HL-60 (cell line): ENCODE data around the gene TACR1.
"Not testable (repeated sequence)": the region's sequence is repeated elsewhere in the genome, so short reads cannot be mapped to it uniquely, and the experiment has no call there.

Experiments used
- DNase-seq, 2 experiments: peaks; one replicate each; pipeline ENCODE4 v3.0.0-alpha.2; 2010 to 2020; ENCODE audit warnings: low read depth in 1 of 2, low spot score in 1 of 2
- H3K27ac ChIP-seq: fragments of 250-450 bp; sonication (Bioruptor Pico); replicated peaks from 2 replicates; pipeline ENCODE4 v1.5.1; 2020; ENCODE audit warnings: mild to moderate bottlenecking, moderate library complexity
- H3K27me3 ChIP-seq: fragments of 250-450 bp; sonication (Bioruptor Pico); 2 replicates; pipeline ENCODE4 v1.5.1; 2021; ENCODE audit warnings: mild to moderate bottlenecking, moderate library complexity; ENCODE audit not compliant: insufficient read depth, poor library complexity, severe bottlenecking
- H3K4me3 ChIP-seq: replicated peaks from 2 replicates; pipeline ENCODE4 v1.5.1; 2011; ENCODE audit warnings: mild to moderate bottlenecking, control low read depth, low read length; ENCODE audit not compliant: insufficient read depth
- GABPA ChIP-seq: IDR thresholded peaks from 2 replicates; pipeline ENCODE4 v1.6.1; 2012; ENCODE audit warnings: low read depth
- POLR2AphosphoS5 ChIP-seq: IDR thresholded peaks from 2 replicates; pipeline ENCODE4 v1.6.1; 2012; ENCODE audit warnings: low read depth
- SPI1 ChIP-seq: IDR thresholded peaks from 2 replicates; pipeline ENCODE4 v1.6.1; 2012; ENCODE audit warnings: low read depth, mild to moderate bottlenecking, borderline replicate concordance
- TF ChIP-seq, protein P1 (sequence below): IDR thresholded peaks from 2 replicates; pipeline ENCODE4 v1.6.1; 2012; ENCODE audit warnings: low read depth; ENCODE audit not compliant: insufficient replicate concordance
- TF ChIP-seq, protein P2 (sequence below): IDR thresholded peaks from one replicate; pipeline ENCODE4 v1.5.1; 2011; ENCODE audit warnings: low read length, control low read depth, inconsistent platforms; ENCODE audit not compliant: insufficient read depth

The TACR1 gene

DNA sequence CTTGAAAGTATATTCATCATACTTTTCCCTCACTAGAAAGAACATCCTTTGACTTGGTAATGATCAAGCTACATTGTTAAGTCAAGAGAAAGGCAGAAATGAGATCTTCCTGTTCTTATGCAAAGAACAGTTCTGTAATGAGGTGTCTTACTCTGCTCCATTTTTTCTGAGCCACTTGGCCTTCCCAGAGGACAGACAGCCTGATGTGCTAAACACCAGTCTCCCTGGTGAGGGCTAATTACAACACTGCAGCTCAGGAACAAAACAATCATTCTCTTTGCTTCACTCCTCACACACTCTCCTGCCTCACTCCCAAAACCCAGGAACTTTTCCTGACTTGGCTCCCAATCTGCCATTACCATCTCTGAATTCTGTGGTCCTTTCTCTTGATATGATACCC, 25.6 kb downstream of the TACR1 start:
- Histone ChIP-seq H3K27me3 (peaks cover 6% of the 10 kb centered on the region), H3K4me3 (no peak overlapping the region), H3K27ac (no peak overlapping the region)
- TF ChIP-seq, protein P1, sequence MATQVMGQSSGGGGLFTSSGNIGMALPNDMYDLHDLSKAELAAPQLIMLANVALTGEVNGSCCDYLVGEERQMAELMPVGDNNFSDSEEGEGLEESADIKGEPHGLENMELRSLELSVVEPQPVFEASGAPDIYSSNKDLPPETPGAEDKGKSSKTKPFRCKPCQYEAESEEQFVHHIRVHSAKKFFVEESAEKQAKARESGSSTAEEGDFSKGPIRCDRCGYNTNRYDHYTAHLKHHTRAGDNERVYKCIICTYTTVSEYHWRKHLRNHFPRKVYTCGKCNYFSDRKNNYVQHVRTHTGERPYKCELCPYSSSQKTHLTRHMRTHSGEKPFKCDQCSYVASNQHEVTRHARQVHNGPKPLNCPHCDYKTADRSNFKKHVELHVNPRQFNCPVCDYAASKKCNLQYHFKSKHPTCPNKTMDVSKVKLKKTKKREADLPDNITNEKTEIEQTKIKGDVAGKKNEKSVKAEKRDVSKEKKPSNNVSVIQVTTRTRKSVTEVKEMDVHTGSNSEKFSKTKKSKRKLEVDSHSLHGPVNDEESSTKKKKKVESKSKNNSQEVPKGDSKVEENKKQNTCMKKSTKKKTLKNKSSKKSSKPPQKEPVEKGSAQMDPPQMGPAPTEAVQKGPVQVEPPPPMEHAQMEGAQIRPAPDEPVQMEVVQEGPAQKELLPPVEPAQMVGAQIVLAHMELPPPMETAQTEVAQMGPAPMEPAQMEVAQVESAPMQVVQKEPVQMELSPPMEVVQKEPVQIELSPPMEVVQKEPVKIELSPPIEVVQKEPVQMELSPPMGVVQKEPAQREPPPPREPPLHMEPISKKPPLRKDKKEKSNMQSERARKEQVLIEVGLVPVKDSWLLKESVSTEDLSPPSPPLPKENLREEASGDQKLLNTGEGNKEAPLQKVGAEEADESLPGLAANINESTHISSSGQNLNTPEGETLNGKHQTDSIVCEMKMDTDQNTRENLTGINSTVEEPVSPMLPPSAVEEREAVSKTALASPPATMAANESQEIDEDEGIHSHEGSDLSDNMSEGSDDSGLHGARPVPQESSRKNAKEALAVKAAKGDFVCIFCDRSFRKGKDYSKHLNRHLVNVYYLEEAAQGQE = no peak
- TF ChIP-seq GABPA (no peak), SPI1 (no peak), POLR2AphosphoS5 (no peak)
- TF ChIP-seq, protein P2, sequence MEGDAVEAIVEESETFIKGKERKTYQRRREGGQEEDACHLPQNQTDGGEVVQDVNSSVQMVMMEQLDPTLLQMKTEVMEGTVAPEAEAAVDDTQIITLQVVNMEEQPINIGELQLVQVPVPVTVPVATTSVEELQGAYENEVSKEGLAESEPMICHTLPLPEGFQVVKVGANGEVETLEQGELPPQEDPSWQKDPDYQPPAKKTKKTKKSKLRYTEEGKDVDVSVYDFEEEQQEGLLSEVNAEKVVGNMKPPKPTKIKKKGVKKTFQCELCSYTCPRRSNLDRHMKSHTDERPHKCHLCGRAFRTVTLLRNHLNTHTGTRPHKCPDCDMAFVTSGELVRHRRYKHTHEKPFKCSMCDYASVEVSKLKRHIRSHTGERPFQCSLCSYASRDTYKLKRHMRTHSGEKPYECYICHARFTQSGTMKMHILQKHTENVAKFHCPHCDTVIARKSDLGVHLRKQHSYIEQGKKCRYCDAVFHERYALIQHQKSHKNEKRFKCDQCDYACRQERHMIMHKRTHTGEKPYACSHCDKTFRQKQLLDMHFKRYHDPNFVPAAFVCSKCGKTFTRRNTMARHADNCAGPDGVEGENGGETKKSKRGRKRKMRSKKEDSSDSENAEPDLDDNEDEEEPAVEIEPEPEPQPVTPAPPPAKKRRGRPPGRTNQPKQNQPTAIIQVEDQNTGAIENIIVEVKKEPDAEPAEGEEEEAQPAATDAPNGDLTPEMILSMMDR = no peak
- no peak for DNase-seq

DNA sequence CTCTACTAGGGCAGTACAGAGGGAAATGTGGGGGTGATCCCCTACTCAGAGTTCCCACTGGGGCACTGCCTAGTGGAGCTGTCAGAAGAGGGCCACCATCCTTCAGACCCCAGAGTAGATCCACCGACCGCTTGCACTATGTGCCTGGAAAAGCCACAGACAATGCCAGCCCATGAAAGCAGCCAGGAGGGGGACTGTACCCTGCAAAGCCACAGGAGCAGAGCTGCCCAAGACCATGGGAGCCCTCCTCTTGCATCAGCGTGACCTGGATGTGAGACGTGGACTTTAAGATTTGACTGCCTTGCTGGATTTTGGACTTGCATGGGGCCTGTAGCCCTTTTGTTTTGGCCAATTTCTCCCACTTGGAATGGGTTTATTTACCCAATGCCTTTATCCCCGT, 27.9 kb downstream of the TACR1 start:
- not testable (repeated sequence) for H3K27ac ChIP-seq, DNase-seq, H3K4me3 ChIP-seq, H3K27me3 ChIP-seq

DNA sequence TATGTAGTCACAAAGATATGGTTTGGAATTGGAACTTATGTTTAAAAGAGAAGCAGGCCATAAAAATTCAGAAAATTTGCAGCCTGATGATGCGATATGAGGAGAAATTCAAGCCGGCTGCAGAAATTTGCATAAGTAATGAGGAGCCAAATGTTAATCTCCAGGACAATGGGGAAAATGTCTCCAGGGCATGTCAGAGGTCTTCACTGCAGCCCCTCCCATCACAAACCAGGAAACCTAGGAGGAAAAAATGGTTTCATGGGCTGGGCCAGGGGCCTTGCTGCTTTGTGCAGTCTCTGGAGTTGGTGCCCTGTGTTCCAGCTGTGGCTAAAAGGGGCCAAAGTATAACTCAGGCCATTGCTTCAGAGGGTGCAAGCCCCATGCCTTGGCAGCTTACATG, 28.4 kb downstream of the TACR1 start:
- TF ChIP-seq, protein P1 = no peak
- TF ChIP-seq, protein P2 = no peak
- TF ChIP-seq POLR2AphosphoS5 (no peak), GABPA (no peak), SPI1 (no peak)
- Histone ChIP-seq H3K27ac (no peak overlapping the region), H3K4me3 (no peak overlapping the region), H3K27me3 (no peaks in the 10 kb centered on the region)
- no peak for DNase-seq

DNA sequence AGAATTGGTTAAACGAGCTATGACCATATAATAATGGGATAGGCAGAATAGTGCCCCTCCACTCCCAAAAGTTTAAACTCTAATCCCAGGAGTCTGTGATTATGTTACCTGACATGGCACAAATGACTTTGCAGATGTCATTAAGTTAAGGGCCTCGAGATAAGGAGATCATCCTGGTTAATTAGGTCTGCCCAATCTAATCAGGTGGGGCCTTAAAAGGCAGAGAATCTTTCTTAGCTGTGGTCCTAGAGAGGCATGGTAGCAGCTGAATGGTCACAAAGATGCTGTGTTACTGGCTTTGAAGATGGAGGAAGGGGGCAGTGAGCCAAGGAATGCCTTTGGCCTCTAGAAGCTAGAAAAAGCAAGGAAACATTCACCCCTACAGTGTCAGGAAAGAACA, 31.1 kb downstream of the TACR1 start:
- no peak overlapping the region for H3K4me3 ChIP-seq
- no peak for TF ChIP-seq POLR2AphosphoS5

DNA sequence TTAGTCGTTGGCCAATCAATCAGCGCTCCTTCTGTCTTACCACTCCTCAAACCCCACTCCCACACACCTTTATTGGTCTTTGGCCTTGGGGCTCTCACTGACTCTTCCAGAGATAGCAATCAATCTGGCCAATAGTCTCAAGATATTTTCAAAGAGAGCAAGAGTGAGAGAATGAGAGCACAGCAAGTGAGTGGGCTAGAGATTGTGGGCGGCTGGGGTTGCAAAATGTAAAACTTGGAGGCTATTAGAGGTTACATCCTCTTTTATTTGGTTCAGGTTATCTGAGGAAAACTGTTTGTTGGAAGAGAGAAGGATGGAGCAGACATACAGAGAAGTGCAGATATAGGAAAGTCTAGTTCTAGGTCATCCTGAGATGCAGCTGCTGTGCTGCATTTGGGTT, 32.8 kb downstream of the TACR1 start:
- H3K27me3 ChIP-seq = no peaks in the 10 kb centered on the region
- H3K27ac ChIP-seq = no peak overlapping the region
- H3K4me3 ChIP-seq = no peak overlapping the region
- TF ChIP-seq GABPA (no peak), SPI1 (no peak), POLR2AphosphoS5 (no peak)
- TF ChIP-seq, protein P1 = no peak
- TF ChIP-seq, protein P2 = no peak
- DNase-seq = no peak

More for the DNA sequence above, 31.1 kb downstream of the TACR1 start:
- DNase-seq = no peak
- Histone ChIP-seq H3K27me3 (no peaks in the 10 kb centered on the region), H3K27ac (no peak overlapping the region)
